Stimulated activated CD8-positive, alpha-beta memory T cell treated with anti-CD3 and anti-CD28 coated beads, Interleukin-12 subunit alpha, Interleukin-12 subunit beta, amount 100 ng/mL, for 1 hour (primary cell): Measurements from ENCODE around the gene ATP2B1.
"Not testable (repeated sequence)": the region's sequence is repeated elsewhere in the genome, so short reads cannot be mapped to it uniquely, and the experiment has no call there.

Experiments used
- DNase-seq: peaks from one replicate; pipeline ENCODE4 v3.0.0-alpha.2; 2020; ENCODE audit warnings: low read depth

The ATP2B1 gene

DNA sequence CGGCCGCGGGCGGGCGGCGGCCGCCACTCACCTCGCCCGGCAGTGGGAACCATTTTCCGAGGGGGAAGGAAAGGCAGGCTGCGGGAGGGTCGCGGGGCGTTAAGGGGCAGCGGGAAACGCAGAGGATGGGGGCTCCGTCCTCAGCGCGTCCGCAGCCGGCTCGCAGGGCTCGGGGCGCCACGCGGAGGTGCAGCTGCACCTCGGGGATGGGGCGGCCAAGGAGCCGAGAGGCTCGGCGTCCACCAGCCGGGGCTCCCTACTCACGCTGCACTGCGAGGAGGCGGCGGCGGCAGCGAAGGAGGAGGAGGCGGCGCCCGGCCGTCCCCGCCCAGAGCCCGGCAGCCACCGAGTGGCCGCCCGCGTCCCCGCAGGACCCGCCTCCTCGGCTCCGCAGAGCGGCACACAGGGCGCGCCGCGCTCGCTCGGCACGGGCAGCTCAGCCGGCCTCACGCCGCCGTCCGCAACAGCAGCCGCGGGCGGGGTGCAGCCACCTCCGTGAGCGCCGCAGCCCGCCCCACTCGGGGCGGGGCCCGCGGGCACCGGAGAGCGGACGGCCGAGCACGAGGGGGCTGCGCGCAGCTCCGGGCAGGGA lies at the start of gene ATP2B1:
Gene ATP2B1 (minus strand): TSS at position 274 of the 592 bp plus-strand sequence. CDS start 52,952 bp downstream, outside the sequence.
- peak; percentile 71 for DNase-seq

GRCh38 chr12:89757987-89758386 lies 49.3 kb upstream of the ATP2B1 start:
- not testable (repeated sequence) for DNase-seq

DNA sequence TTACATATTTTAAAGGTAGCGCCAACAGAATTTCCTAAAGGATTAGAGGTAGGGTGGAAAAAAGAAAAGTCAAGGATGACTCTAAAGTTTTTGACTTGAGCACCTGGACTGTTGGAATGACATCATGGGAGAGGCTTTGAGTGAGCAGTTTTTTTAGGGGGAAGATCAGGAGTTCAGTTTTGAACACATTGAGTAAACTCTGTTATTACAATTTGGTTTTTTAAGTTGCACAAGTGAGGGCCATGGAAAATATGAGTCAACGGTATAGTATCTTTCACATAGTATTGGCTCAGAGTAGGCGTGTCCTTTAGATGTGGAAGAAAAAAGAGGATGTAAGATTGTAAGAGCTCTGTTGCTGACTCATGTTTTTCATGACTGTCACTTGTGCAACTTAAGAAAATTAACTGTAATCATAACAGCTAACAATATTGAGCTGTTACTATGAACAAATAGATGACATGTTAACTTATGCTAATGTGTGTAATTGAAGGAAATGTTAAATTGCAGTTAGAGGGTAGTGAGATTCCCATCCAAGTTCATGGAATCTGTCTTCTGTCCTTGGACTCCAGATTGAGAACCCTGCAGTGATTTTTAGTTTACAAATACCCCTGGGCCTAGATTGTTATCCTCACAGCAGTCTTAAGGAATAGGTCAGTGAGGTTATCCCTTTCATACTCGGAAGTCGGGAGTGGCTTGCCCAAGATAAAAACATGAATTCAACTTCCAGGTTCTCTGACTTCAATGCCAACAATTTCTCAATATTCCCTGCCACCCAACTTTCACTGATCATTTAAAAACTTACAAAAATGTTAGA lies 48.2 kb upstream of the ATP2B1 start:
- no peak for DNase-seq

- DNase-seq = no peak
Measured at GRCh38 chr12:89756194-89756584, 47.6 kb upstream of the ATP2B1 start.

- no peak for DNase-seq
Measured at GRCh38 chr12:89753997-89754396, 45.4 kb upstream of the ATP2B1 start.

DNA sequence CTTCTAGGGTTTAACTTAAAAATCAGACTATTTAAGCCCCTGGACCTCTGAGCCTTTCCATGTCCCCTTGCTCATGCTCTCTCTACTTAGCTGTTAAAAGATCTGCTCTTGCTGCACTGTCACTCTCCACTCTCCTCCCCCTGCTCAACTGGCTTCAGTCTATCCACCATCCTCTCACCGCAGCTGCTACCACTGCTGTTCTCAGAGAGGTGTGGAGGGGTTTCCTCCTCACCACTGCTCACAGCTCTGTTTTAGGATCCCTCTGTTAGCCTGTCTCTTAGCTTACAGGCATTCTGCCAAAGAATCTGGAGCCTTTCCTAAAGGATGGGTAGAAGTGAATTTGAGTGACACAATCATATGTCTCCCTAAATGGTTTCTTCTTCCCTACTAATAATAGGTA lies 43.7 kb upstream of the ATP2B1 start:
- no peak for DNase-seq

DNA sequence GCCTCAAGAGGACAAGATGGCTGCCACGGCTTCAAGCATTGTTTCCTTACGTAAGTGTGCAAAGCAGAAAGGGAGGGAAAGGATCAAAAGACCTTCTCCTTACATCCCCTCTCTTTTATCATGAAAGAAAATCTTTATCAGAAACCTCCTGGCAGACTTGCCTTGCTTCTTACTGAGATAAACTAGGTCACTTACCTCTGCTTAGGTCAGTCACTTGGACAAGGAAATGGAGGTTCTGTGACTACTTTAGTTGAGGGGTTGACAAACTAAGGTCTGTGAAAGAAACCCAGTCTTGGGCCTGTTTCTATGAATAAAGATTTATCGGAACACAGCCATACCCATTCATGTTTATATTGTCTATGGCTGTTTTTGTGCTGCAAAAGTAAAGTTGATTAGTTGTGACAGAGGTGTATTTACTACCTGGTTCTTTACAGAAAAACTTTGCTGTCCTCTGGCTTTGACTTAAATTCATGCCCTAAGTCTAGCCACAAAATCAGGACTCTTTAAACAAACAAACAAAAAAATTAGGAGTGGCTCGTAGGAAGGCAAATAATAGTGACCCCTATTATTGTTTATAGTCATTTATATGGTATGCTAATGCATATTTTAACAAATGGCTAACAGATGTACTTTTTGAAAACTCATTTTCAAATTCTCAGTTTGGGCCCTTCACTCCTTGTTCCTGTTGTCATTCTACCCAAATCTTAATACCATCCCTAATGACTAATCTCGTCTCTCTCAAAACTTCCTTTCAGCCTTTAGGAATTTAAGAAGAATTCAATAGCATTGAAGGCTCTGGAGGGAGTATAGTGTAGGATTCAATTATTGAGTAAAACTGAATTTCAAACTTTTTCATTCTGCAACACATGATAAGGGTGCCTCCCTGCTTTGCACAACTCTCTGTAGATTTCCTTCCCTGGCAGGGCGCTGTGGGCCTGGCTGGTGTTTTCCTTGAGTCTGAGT lies 42.0 kb upstream of the ATP2B1 start:
- DNase-seq = no peak

GRCh38 chr12:89748791-89749190 lies 40.2 kb upstream of the ATP2B1 start:
- no peak for DNase-seq

DNA sequence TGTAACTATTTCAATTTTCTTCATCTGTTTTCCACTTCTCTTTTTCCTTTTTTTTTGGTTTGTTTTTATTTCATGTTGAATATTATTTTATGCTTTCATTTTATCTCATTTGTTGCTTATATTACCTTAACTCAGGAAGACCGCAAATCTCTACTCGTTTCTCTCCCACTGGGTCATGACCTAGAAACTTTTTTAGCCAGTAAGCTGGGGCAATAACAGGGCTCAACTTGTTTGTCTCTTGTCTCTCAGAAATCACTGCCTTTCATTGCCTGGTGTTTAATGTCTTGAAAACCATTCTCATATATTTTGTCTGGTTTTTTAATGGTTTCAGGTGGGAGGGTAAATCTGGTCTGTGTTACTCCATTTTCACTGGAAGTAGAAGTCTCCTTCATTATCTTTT lies 36.6 kb upstream of the ATP2B1 start:
- no peak for DNase-seq

DNA sequence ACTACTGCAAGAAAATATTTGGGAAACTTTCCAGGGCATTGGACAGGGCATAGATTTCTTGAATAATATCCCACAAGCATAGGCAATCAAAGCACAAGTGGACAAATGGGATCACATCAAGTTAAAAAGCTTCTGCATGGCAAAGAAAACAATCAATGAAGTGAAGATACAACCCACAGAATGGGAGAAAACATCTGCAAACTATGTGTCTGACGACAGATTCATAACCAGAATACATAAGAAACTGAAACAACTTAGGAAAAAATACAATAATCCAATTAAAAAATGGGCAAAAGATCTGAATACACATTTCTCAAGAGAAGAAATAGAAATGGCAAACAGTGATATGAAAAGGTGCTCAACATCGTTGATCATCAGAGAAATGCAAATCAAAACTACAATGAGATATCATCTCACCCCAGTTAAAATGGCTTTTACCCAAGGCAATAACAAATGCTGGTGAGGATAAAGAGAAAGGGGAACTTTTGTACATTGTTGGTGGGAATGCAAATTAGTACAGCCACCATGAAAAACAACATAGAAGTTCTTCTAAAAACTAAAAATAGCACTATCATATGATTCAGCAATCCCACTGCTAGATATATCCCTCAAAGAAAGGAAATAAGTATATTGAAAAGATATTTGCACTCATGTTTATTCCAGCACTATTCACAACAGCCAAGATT lies 33.8 kb upstream of the ATP2B1 start:
- no peak for DNase-seq

DNA sequence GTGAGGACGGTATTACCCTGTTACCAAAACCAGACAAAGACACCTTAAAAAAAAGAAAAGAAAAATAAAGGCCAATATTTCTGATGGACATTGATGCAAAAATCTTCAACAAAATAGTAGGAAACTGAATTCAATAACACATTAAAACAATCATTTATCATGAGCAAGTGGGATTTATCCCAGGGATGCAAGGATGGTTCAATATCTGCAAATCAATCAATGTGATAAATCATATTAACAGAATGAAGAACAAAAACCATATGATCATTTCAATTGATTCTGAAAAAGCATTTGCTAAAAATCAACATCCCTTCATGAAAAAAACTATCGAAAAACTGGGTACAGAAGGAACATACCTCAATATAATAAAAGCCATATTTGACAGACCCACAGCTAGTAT lies 32.3 kb upstream of the ATP2B1 start:
- DNase-seq = no peak

- DNase-seq = no peak
Measured at GRCh38 chr12:89736995-89737394, 28.4 kb upstream of the ATP2B1 start.

- DNase-seq = no peak
Measured at GRCh38 chr12:89733579-89734201, 25.1 kb upstream of the ATP2B1 start.

GRCh38 chr12:89732522-89732921 lies 23.9 kb upstream of the ATP2B1 start:
- DNase-seq = no peak

GRCh38 chr12:89731614-89732013 lies 23.0 kb upstream of the ATP2B1 start:
- DNase-seq = no peak

DNA sequence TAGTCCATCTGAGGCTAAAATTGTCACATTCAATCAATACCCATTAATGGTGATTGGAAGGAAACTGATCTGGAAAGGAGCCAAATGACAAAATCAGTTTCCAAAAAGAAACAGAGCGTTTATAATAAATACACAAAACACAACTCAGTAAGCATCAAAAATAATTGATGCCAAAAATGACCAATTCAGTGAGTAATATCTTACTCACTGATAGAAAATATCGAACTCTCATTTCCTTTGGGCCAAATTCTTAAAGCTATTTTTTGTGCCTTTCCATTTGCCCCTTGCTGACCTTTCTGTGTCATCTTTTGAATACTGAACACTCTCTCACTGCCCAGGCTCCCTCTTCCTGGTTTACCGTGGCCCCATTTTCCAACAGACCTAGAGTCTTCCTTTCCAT lies 22.5 kb upstream of the ATP2B1 start:
- no peak for DNase-seq

GRCh38 chr12:89729946-89730459 lies 21.4 kb upstream of the ATP2B1 start:
- DNase-seq = no peak

DNA sequence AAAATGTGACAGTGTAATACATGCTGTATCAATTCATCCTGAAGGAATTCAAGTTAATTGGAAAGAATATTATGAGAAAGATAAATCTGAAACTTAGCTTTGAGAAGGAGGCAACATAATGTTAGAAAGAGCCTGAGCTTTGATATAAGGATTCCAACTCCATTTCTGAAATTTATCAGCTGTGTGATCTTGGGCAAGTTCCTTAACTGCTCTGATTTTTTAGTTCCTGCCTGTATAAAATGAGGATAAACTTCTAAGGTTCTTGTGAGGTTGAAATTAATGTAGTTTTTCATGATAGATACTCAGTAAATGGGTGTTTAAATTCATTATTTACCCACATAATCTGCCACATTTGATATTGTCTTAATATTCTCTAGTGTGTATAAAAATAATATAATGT lies 14.6 kb upstream of the ATP2B1 start:
- DNase-seq = no peak

GRCh38 chr12:89721291-89721987 lies 12.8 kb upstream of the ATP2B1 start:
- DNase-seq = no peak

DNA sequence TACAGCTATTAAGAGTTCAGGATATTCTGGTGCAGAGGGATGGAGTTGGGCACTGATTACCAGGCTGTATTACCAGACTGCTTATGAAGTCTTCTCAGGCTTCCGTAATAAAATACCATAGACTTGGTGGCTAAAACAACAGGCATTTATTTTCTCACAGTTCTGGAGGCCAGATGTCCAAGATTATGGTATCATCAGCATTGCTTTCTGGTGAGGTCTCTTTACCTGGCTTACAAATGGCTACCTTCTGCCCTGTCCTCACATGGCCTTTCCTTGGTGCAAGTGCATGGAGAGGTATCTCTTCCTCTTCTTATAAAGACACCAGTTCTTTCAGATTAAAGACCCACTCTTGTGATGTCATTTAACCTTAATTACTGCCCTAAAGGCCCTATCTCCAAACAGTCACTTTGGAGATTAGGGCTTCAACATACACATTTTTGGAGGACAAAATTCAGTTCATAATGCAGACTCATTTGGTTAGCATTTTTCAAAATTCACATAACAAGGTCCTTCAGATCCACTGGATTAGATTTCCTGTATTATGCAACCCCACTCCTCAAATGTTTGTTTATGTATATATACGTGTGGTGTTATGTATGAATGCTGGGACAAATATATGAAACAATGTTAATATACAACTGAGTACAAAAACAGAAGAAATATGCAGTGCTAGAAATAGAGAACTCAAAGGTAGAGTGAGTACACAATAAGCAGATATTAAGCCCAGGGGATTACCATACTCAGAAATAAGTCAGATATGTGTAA lies 9.3 kb upstream of the ATP2B1 start:
- DNase-seq = no peak
